ENCODE measurements around the gene PDE2A.

The PDE2A gene

GRCh38 chr11:72702096-72702495, 27.9 kb upstream of the PDE2A start:
- no peak for ATAC-seq
- TF ChIP-seq ZNF565 (CRISPR knock-in tag; conservative IDR thresholded peaks at IDR 0.05; ENCODE audit: low read depth) (no peak), ISL1 (CRISPR knock-in tag; IDR thresholded peaks at IDR 0.05) (no peak), CREB5 (CRISPR knock-in tag; IDR thresholded peaks at IDR 0.05; ENCODE audit: low read depth) (no peak), RARB (CRISPR knock-in tag; IDR thresholded peaks at IDR 0.05) (no peak), ESRRG (CRISPR knock-in tag; IDR thresholded peaks at IDR 0.05) (no peak), POU6F1 (CRISPR knock-in tag; IDR thresholded peaks at IDR 0.05; ENCODE audit: borderline replicate concordance, low read depth) (no peak), SNAI2 (CRISPR knock-in tag; IDR thresholded peaks at IDR 0.05) (no peak), ARNTL (CRISPR knock-in tag; IDR thresholded peaks at IDR 0.05; ENCODE audit: borderline replicate concordance, low read depth) (no peak), PATZ1 (CRISPR knock-in tag; IDR thresholded peaks at IDR 0.05; ENCODE audit: borderline replicate concordance) (no peak), TSHZ2 (CRISPR knock-in tag; IDR thresholded peaks at IDR 0.05) (no peak), TOX (CRISPR knock-in tag; IDR thresholded peaks at IDR 0.05; ENCODE audit: borderline replicate concordance) (no peak), PPARA (CRISPR knock-in tag; IDR thresholded peaks at IDR 0.05; ENCODE audit: borderline replicate concordance) (no peak), ZFP30 (CRISPR knock-in tag; IDR thresholded peaks at IDR 0.05) (no peak), GLIS3 (CRISPR knock-in tag; IDR thresholded peaks at IDR 0.05) (no peak), ZNF8 (CRISPR knock-in tag; IDR thresholded peaks at IDR 0.05) (no peak), OSR1 (CRISPR knock-in tag; IDR thresholded peaks at IDR 0.05) (no peak)

- no peak for ATAC-seq
- TF ChIP-seq ZFP30 (CRISPR knock-in tag; IDR thresholded peaks at IDR 0.05) = no peak
- TF ChIP-seq ZFP3 (CRISPR knock-in tag; IDR thresholded peaks at IDR 0.05) = no peak
- TF ChIP-seq RARB (CRISPR knock-in tag; IDR thresholded peaks at IDR 0.05) = no peak
- no peak for TF ChIP-seq ARNTL (CRISPR knock-in tag; IDR thresholded peaks at IDR 0.05; ENCODE audit: borderline replicate concordance, low read depth)
Measured at GRCh38 chr11:72701466-72701865, 27.2 kb upstream of the PDE2A start.

- peak; percentile 51 for ATAC-seq
- TF ChIP-seq ZFP30 (CRISPR knock-in tag; IDR thresholded peaks at IDR 0.05) = no peak
Measured at GRCh38 chr11:72700146-72700545, 25.9 kb upstream of the PDE2A start.

GRCh38 chr11:72697814-72698213, 23.6 kb upstream of the PDE2A start:
- no peak for ATAC-seq

More at GRCh38 chr11:72697814-72698213, 23.6 kb upstream of the PDE2A start:
- TF ChIP-seq TCF4 (CRISPR knock-in tag; IDR thresholded peaks at IDR 0.05; ENCODE audit: borderline replicate concordance) (no peak), ZFP3 (CRISPR knock-in tag; IDR thresholded peaks at IDR 0.05) (no peak), ARNTL (CRISPR knock-in tag; IDR thresholded peaks at IDR 0.05; ENCODE audit: borderline replicate concordance, low read depth) (no peak), OSR1 (CRISPR knock-in tag; IDR thresholded peaks at IDR 0.05) (no peak), PATZ1 (CRISPR knock-in tag; IDR thresholded peaks at IDR 0.05; ENCODE audit: borderline replicate concordance) (no peak), ZNF8 (CRISPR knock-in tag; IDR thresholded peaks at IDR 0.05) (no peak), CSRNP3 (CRISPR knock-in tag; IDR thresholded peaks at IDR 0.05) (no peak)

Data from SK-N-SH treated with all-trans-retinoic acid at 6 μM for 48 hours (cell line).